Peyer's patch (tissue), 4 donors: ENCODE data around the gene HMCN1. TPM values are rescaled to one million over a fixed set of nuclear protein-coding genes. Genes with fewer than 3 reads are reported as not detected.
"Not testable (repeated sequence)": the region's sequence is repeated elsewhere in the genome, so short reads cannot be mapped to it uniquely, and the experiment has no call there.

Source experiments
- DNase-seq, 3 donors: peaks; one replicate each; pipeline ENCODE4 v3.0.0-alpha.2; 2017 to 2019
- H3K27ac ChIP-seq, 4 donors: fragments of 200-600 bp; sonication (generic); one replicate each; pipeline ENCODE4 v1.5.1; 2016 to 2019
- H3K27me3 ChIP-seq, 2 donors: fragments of 200-600 bp; sonication (generic); one replicate each; pipeline ENCODE4 v1.5.1; 2019
- H3K36me3 ChIP-seq, 3 donors: fragments of 200-600 bp; sonication (generic); one replicate each; pipeline ENCODE4 v1.5.1; 2016 to 2019
- H3K4me1 ChIP-seq, 4 donors: fragments of 200-600 bp; sonication (generic); one replicate each; pipeline ENCODE4 v1.5.1; 2016 to 2019
- H3K4me3 ChIP-seq, 4 donors: fragments of 200-600 bp; sonication (generic); 1 replicate in 3 of 4; 2 replicates in 1 of 4; pipeline ENCODE4 v1.5.1; 2016 to 2019; ENCODE audit warnings: mild to moderate bottlenecking in 1 of 4
- H3K9me3 ChIP-seq, 4 donors: fragments of 200-600 bp; sonication (generic); one replicate each; pipeline ENCODE4 v1.5.1; 2016 to 2019; ENCODE audit warnings: mild to moderate bottlenecking in 1 of 4
- CTCF ChIP-seq, 6 experiments: fragments of 450-650 bp in 4 of 6; fragments of 200-600 bp in 2 of 6; sonication (generic) in 1 of 6; IDR thresholded peaks; one replicate each; pipeline ENCODE4 v1.5.1; 2017 to 2019; ENCODE audit warnings: antibody characterized with exemption in 6 of 6, mild to moderate bottlenecking in 3 of 6, moderate library complexity in 1 of 6
- POLR2A ChIP-seq, 2 donors: fragments of 450-650 bp; IDR thresholded peaks; one replicate each; pipeline ENCODE4 v1.5.1; 2017; ENCODE audit warnings: antibody characterized with exemption in 2 of 2, mild to moderate bottlenecking in 2 of 2, moderate library complexity in 2 of 2
- total RNA-seq, 4 donors: library from RNA; depleted of rRNA; stranded (reverse); fragments of >200 nt; gene quantifications; one replicate each; pipeline ENCODE4 v1.1.0, GENCODE V29; 2016

HMCN1 gene
- total RNA-seq, 4 donors from 2014 or later, result 1.5 to 18.2 (median 7.1) TPM

- H3K27me3 ChIP-seq, result no peaks in the 10 kb centered on the region
- H3K4me1 ChIP-seq, result no peaks in the 10 kb centered on the region
- H3K36me3 ChIP-seq, result no peaks in the 10 kb centered on the region
- no peak overlapping the region for H3K4me3 ChIP-seq
- H3K9me3 ChIP-seq, result no peaks in the 10 kb centered on the region
- no peak overlapping the region for H3K27ac ChIP-seq
- no peak for DNase-seq
- TF ChIP-seq POLR2A (IDR thresholded peaks at IDR 0.05), result no peak
- TF ChIP-seq CTCF (IDR thresholded peaks at IDR 0.05), result no peak
Measured at GRCh38 chr1:185874246-185874645, 140.1 kb downstream of the HMCN1 start.

GRCh38 chr1:185880330-185880729, 146.1 kb downstream of the HMCN1 start:
- no peak overlapping the region for H3K27ac ChIP-seq
- no peak for DNase-seq
- TF ChIP-seq POLR2A (IDR thresholded peaks at IDR 0.05), result no peak
- no peak for TF ChIP-seq CTCF (IDR thresholded peaks at IDR 0.05)
- H3K36me3 ChIP-seq, result no peaks in the 10 kb centered on the region
- H3K4me3 ChIP-seq, result no peak overlapping the region
- no peaks in the 10 kb centered on the region for H3K27me3 ChIP-seq
- H3K4me1 ChIP-seq, result peaks cover 0 to 9% (median 0%) of the 10 kb centered on the region in 4 donors
- H3K9me3 ChIP-seq, result no peaks in the 10 kb centered on the region

GRCh38 chr1:185880779-185881333, 146.7 kb downstream of the HMCN1 start:
- no peaks in the 10 kb centered on the region for H3K9me3 ChIP-seq

GRCh38 chr1:185886046-185886445, 151.9 kb downstream of the HMCN1 start:
- Histone ChIP-seq H3K27me3 (no peaks in the 10 kb centered on the region), H3K27ac (no peak overlapping the region), H3K9me3 (no peaks in the 10 kb centered on the region), H3K4me1 (no peaks in the 10 kb centered on the region), H3K4me3 (no peak overlapping the region), H3K36me3 (no peaks in the 10 kb centered on the region)
- no peak for DNase-seq
- no peak for TF ChIP-seq CTCF (IDR thresholded peaks at IDR 0.05)
- TF ChIP-seq POLR2A (IDR thresholded peaks at IDR 0.05), result no peak

More at GRCh38 chr1:185880779-185881333, 146.7 kb downstream of the HMCN1 start:
- DNase-seq, result no peak
- H3K27me3 ChIP-seq, result no peaks in the 10 kb centered on the region
- no peak overlapping the region for H3K27ac ChIP-seq
- TF ChIP-seq CTCF (IDR thresholded peaks at IDR 0.05) (no peak), POLR2A (IDR thresholded peaks at IDR 0.05) (no peak)
- H3K36me3 ChIP-seq, result no peaks in the 10 kb centered on the region
- peaks cover 0 to 9% (median 0%) of the 10 kb centered on the region in 4 donors for H3K4me1 ChIP-seq
- no peak overlapping the region for H3K4me3 ChIP-seq

GRCh38 chr1:185886671-185887070, 152.5 kb downstream of the HMCN1 start:
- H3K27me3 ChIP-seq, result no peaks in the 10 kb centered on the region
- no peaks in the 10 kb centered on the region for H3K4me1 ChIP-seq
- no peak overlapping the region for H3K27ac ChIP-seq
- TF ChIP-seq POLR2A (IDR thresholded peaks at IDR 0.05) (no peak), CTCF (IDR thresholded peaks at IDR 0.05) (no peak)
- no peak overlapping the region for H3K4me3 ChIP-seq
- no peak for DNase-seq
- H3K36me3 ChIP-seq, result no peaks in the 10 kb centered on the region
- no peaks in the 10 kb centered on the region for H3K9me3 ChIP-seq

- not testable (repeated sequence) for H3K4me1 ChIP-seq, H3K36me3 ChIP-seq, DNase-seq, H3K9me3 ChIP-seq, H3K27ac ChIP-seq, H3K27me3 ChIP-seq, H3K4me3 ChIP-seq
Measured at GRCh38 chr1:185892831-185893403, 158.7 kb downstream of the HMCN1 start.
